DMS53 treated with DMSO at 0.1 percent for 48 hours (cell line): ENCODE measurements around the gene FBXL4.
A peak's percentile ranks its signal among the peaks of the same experiment; 100 is the strongest.
"Not testable (repeated sequence)": the region's sequence is repeated elsewhere in the genome, so short reads cannot be mapped to it uniquely, and the experiment has no call there.

Source experiments
- DNase-seq: peaks from one replicate; lab custom pipeline; 2025; ENCODE audit not compliant: unreplicated experiment; lab: John Stamatoyannopoulos, UW

The FBXL4 gene

GRCh38 chr6:98946266-98946878 is 1.4 kb downstream of the FBXL4 start:
- peak; percentile 22 for DNase-seq

DNA sequence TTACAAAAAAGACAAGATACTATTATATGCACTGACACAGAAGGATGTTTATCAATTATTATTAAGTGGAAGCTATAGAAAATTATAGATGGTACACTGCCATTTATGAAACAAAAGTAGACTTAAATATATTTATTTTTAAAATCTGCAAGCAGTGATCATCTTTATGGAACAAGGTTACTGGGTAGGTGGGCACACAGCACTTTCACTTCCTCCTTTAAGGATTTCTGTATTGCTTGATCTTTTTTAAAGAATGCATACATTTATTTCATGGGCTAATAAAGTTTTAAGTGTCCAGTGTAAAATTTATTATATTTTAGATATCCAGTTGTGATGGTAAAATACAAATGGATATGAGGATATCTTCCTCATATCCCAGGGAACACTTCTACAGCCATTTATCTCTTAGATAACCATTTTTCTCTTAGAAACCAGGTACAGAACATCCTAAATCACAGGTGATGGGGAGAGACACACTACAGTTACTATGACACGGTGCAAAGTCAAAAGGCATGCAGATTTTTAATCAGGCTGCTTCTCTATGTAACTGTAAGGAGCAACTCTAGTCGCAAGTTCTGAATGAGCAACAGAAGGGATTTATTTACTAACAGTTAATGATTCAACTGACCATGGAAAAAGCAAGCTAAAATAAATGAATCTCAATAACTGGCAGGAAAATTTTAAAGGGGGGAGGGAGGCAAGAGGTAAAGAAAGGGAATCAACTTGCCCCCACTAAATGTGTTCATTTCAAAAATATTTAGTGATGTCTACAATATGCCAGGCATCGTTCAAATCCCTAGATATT is 2.2 kb downstream of the FBXL4 start:
- no peak for DNase-seq

DNA sequence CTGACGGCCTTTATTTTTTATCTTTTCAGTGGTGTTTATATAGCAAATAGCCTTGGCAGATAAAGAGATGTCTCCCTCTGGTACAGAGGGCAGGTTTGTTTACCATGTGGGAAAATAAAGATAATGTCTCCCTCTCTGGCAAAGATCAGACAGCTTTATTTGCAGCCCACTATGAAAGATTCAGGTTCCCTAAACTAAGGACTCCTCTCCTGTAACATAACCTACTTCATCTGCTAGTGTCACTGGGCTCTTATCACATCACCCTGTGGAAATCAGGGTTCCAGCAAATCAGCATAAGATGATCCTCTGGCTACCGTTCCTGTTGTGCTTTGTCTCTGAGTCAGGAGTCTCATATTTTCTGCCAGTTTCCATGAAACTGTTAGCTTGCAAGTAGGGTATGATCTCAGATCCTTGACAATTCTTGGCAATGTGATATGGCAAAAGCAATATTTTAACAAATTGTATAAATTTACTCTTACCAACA is 3.1 kb downstream of the FBXL4 start:
- DNase-seq, result peak; percentile 6

DNA sequence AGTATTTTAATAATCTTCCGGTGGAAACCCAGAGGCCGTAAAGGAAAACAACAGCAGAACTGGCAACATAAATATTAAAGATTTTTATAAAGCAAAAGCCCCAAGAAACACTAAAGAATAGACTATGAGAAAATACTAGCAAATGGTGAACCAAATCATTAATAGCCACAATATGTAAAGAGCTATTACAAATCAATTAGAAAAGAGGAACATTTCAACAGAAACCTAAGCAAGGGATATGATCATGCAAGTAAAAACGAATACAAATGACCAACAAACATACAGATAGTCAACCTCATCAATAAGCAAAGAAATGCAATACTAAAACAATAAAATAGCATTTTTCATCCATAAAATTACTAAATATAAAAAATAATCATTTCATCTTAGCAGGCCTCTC is 3.6 kb downstream of the FBXL4 start:
- no peak for DNase-seq

- DNase-seq, result no peak
Measured at GRCh38 chr6:98942263-98942803, 5.4 kb downstream of the FBXL4 start.

- no peak for DNase-seq
Measured at GRCh38 chr6:98941319-98941718, 6.4 kb downstream of the FBXL4 start.

DNA sequence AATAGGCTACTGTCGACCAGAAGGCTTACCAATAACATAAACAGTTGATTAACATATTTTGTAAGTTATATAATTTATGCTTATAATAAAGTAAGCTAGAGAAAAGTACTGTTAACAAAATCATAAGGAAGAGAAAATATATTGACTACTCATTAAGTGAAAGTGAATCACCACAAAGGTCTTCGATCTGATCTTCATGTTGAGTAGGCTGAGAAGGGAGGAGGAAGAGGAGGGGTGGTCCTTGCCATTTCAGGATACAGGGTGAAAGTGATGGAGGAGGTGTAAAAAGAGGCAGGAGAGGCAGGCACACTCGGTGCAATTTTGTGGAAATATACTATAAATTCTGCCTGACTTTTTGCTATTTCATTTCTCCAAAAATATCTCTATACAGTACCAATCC is 10.4 kb downstream of the FBXL4 start:
- no peak for DNase-seq

DNA sequence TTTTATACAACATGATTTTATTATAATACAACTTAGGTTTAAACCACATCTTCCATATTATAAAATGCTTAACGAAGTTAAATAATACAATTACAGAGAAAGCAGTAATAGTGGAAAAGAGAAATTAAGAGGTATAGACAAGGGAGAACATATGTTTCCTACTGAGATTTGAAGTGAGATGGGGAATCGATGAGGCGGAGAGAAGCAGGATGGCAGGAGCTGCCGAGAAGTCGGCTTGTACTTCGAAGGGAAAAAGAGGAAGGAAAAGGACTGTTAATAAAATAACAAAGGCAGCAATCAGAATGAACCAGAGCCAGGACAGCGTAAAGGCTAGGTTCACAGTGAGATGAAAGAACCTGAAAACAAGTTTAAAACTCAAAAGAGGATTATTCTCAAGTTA is 15.4 kb downstream of the FBXL4 start:
- DNase-seq, result no peak

DNA sequence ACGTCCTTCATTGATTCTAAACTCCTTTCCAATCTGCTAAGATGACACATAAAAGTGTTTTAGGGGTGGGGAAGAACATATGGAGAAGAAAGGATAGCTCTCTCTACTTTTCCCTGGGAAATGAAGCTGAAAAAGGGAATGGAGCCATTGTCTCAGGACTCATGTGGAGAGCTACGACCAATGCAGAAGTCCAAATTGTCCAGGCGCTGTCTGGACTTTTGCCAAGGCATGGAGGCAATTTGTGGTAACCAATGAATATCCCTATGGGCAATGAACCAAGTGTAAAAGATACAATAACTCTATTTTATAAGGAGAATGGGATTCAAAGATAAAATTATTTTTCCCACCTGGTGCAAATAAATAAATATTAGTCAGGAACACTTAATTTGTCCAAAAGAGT is 16.1 kb downstream of the FBXL4 start:
- no peak for DNase-seq

GRCh38 chr6:98929498-98930060 is 18.2 kb downstream of the FBXL4 start:
- no peak for DNase-seq

DNA sequence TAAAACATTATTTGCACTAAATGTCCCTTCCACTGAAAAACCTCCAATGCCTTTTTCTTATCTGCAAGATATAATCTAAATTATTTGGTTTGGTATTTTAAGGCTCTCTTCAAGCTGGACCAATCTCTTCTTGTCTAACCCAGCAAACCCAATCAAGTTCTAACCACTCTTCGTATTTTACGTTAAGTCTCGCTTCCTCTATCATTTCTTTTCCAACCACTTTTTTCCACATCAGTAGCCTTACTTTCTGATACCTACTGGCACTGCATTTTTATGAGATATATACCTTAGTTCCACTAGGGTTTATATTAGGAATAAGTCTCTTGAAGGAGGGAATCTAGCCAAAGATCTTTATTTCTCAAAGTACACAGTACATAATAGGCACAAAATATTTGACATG is 19.1 kb downstream of the FBXL4 start:
- DNase-seq, result no peak

DNA sequence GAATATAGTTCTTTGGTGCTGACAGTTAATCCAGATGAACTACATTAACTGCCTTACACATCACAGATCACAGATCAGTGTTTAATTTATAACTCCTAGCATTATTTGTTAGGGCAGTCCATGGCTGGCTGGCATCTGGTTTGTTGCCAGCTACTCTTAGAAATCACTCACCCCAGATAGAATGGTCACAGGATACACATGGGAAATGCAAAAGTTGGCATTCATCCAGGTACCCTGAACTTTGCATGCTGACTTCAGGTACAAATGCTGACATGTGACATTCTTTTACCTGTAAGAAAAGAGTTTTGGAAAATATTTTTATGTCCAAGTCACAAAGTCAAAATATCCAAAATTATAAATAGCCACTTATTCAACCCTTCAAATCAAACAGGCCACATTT is 20.2 kb downstream of the FBXL4 start:
- peak; percentile 17 for DNase-seq

- no peak for DNase-seq
Measured at GRCh38 chr6:98925831-98926230, 21.9 kb downstream of the FBXL4 start.

GRCh38 chr6:98924647-98925046 is 23.1 kb downstream of the FBXL4 start:
- peak; percentile 36 for DNase-seq

GRCh38 chr6:98920904-98921431 is 26.8 kb downstream of the FBXL4 start:
- no peak for DNase-seq

DNA sequence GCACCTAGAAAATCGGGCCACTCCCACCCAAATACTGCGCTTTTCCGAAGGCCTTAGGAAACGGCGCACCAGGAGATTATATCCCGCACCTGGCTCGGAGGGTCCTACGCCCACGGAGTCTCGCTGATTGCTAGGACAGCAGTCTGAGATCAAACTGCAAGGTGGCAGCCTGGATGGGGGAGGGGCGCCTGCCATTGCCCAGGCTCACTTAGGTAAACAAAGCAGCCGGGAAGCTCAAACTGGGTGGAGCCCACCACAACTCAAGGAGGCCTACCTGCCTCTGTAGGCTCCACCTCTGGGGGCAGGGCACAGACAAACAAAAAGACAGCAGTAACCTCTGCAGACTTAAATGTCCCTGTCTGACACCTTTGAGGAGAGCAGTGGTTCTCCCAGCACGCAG is 36.8 kb downstream of the FBXL4 start:
- not testable (repeated sequence) for DNase-seq

GRCh38 chr6:98909236-98909635 is 38.5 kb downstream of the FBXL4 start:
- no peak for DNase-seq

GRCh38 chr6:98906342-98906741 is 41.4 kb downstream of the FBXL4 start:
- not testable (repeated sequence) for DNase-seq

DNA sequence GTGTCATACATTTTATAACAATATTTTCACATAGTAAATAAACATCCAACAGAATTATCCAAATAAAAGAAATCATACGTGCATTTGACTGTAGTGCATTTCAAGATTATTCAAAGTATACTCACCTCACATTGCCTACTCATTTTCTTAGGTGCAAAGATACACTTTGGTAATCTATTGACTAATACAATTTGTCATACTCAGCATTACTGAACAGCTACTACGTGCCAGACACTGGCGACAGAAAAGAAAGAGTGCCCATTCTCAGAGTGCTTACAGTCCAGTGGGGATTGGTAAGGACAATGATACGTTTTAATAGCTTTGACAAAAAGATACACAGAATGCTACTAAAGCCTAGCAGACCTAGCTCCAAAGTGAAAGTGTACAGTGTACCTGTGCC is 42.0 kb downstream of the FBXL4 start:
- no peak for DNase-seq

GRCh38 chr6:98904096-98904495 is 43.6 kb downstream of the FBXL4 start:
- no peak for DNase-seq

GRCh38 chr6:98900706-98901105 is 47.0 kb downstream of the FBXL4 start:
- DNase-seq, result no peak

- DNase-seq, result no peak
Measured at GRCh38 chr6:98894810-98895209, 52.9 kb downstream of the FBXL4 start.
